Measurements from ENCODE around the gene GATAD2B.
"Not testable (repeated sequence)": the region's sequence is repeated elsewhere in the genome, so short reads cannot be mapped to it uniquely, and the experiment has no call there.

The GATAD2B gene

DNA sequence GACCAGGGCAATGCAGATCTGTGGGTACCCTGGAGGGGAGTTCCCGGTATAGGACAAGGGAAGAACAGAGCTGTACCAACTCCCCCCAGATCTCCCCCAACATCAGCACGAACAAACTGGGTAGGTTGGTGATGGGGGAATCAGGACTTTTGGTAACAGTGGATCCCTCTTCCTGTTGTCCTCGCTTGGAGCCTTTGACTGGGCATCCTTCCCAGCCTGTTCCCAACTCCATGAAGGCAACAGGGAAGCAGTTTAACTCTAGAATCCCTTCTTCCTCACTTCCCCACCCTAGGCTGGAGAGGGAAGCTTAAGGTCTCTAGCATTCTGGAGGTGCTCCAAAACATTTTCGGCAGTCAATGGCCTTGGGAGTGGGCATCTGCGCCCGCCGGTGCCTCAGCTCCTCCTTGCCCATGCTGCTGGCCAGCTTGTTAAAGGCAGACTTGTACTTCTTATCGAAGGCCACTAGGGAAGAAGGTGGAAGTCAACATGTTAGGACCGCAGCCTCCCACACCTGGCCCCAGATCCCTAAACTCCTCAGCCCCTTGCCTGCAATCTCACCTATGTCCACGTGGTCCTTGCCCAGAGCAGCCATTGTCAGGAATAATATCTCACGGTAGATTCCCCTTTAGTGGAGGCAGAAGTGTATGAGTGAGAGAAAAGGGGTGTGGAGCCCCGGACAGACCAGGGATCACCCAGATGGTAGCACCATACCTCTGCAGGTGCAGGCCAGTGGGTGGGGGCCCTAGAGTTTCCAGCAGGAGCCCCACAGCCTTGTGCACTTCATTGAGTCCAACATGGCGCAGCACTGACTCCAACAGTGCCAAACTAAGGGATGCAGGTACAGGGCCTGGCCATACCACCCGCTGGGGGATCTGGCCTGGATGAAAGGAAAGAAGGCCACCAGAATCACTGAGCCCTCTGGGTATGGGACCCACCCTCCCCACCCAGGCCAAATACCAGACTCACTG is 7.5 kb upstream of the GATAD2B start:
- DNase-seq (ENCODE audit: low spot score): no peak

GRCh38 chr1:153929426-153929825 is 6.7 kb upstream of the GATAD2B start:
- no peak for DNase-seq (ENCODE audit: low spot score)

- DNase-seq (ENCODE audit: low spot score): no peak
Observed at GRCh38 chr1:153928791-153929341, 6.1 kb upstream of the GATAD2B start.

DNA sequence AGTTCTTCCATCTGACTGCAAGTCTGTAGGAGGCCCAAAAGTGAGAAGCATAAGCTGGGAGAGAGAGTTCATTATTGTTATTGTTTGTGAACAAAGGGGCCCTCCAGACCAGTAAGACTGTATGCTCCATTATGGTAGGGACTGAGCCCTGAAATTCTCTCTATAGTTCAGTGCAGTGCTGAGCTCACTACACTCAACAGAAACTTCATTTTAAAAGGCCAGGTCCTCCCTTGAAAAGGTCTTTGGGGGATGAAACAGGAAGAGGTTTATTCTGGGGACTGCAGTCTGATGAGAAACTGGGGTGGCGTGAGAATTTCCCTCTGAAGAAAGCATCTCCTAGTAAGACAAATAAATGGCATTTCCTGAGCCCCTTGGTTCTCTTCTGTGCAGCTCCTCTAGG is 5.5 kb upstream of the GATAD2B start:
- no peak for DNase-seq (ENCODE audit: low spot score)

- DNase-seq (ENCODE audit: low spot score): no peak
Observed at GRCh38 chr1:153926405-153926804, 3.6 kb upstream of the GATAD2B start.

DNA sequence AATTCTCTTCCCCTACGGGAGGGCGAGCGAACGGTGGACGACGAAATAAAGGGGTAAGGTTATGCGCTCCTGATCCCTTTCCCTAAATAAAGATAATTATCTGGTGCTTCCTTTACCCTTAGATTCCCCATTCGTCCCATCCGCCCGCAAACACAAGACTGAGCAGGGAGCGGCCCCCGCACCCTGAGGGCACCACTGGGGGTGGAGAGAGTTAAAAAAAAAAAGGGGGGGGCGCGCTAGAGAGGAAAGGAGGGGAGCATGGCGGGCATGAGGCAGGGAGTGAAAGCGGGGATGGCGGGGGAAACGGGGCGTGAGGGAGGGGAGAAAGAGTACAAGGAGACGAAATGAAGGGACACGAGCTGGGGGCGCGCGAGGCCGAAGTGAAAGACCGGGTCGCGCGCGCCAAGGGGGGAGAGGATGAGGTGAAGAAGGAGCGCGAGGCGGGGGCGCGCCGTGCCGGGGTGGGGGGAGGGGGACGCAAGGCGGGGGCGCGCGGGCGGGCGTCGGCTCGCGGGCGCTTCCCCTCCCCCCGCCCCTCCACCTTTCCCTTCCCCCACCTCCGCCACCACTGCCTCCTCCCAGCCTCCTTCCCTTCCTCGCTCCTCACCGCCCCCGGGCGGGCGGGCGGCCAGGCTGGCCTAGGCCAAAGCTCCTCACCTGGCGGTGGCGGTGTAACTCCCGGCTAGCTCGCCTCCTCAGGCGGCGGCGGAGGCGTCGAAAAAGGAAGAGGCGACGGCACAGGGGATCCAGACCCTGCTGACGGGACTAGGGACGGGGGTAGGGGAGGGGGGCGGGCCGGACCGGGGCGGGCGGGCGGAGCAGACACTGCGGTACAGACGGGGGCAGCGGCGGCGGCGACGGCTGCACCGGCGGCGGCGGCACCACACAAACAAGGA is 448 bp downstream of the GATAD2B start:
- no peak for DNase-seq (ENCODE audit: low spot score)

DNA sequence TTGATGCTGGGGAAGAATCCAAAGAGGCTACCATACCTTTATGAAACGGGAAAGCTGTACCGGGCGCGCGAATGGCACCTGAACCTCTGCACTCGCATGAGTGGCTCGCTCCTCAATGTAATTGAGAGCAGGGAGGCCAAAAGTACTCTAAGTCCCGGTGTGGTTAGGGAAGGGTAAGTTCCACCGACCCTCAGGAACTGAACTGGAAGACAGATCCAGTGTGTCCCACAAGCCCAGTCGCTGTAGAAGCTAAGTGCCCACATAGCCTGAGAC is 1.0 kb downstream of the GATAD2B start:
- no peak for DNase-seq (ENCODE audit: low spot score)

DNA sequence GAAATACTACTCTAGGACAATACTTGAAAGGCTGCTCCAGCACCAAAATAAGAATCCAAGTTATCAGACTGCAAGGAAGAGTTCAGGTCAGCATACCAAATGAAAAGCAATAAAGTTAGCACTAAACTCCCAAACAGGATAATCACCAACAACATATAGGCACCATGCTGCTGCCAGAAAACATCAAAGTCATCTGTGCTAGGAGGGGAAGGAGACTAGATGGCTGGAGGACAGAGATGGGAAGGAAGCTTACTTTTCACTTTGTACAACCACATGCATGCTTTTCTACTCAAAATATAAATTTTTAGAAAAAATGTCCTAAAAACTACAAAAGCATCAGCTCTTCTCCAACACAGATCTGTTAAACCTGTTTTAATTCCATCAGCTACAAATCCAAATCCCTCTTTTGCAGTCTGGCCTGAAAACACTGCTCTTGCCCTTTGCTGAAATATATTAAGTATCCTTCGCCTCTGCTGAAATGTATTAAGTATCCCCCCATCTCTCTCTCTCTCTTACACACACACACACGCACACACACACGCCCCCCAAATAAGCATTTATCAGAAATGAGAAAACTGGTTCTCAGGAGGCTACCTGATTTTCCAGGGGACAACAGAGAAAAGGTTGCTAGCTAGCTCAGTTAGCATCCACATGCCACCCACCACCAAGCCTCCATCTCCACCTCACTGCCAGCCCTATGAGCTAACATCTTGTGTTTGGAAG is 1.5 kb downstream of the GATAD2B start:
- no peak for DNase-seq (ENCODE audit: low spot score)

DNA sequence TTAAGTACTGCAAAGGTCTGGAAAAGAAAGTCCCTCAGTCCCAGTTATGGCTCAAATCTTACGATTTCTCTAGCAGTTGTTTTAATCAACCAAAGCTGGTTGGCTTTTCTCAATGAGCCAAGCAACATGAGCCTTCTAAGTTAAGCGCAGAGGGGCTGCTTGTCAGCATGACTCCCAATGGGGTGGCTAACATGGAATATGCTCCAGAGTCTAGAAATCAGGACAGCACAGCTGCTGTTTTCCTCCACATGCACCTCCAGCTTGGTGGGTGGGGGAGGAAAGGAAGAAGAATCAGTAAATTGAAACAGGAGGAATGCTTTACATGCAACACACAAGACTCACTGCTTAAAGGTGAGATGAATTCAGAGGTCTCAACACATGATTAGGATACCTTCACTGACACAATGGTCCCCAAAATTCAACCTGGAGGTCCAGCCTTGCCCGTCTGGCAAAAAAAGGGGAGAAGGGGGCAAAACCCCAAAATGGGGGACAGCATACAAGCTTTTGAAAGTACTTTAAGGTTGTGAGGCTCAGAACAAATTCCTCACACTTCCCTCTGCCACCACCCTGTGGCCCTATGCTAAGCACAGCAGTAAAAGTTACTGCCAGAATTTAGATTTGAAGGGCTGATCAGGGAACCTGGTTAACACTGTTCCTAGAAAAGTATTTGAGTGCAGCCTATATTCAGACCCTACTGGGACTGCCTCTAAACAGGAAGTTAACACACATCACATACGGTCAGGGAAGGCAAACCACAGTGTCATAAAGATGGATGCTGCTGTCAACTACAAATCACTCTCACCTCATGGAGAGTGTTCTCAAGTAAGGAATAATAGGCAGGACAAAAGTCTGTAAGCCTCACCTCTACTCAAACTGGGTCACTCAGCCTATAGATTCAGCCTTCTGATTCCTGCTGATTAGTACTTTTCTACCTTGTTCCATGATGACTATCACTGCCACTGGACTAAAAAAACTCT is 2.6 kb downstream of the GATAD2B start:
- no peak for DNase-seq (ENCODE audit: low spot score)

DNA sequence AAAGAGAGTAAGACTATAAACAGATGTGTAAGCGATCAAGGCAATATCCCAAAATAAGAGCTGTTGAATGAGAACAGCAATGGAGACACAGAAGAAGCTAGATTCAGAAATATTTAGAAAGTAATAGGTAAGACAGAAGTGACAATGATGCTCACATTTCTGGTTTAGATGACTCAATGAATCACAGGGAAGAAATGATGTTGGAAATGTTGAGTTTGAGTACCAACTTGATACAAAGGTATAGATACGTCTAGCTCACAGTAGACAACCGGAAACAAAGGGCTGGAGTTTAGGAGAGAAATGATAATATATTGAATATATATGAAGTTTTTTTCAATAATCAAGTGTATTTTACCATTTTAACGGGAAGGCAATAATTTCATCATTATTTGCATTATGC is 6.5 kb downstream of the GATAD2B start:
- DNase-seq (ENCODE audit: low spot score): no peak

DNA sequence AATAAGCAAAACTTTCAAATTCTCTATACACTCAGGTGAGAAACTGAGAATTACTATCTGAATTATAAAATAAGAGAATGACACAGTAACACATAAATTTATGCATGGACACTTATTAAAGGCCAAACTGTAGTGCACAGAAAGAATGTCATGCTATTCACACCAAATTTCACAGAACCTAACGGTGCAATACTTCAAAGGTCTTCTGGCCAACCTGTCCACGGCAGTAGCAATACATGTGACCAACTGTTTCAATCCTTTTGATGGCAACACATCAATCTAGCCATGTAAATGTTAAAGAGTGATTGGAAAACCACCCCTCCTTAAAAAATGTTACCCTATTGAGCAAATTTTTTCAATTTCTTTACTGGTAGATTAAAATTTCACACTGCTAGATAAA is 10.4 kb downstream of the GATAD2B start:
- DNase-seq (ENCODE audit: low spot score): no peak

GRCh38 chr1:153910560-153910959 is 12.2 kb downstream of the GATAD2B start:
- DNase-seq (ENCODE audit: low spot score): not testable (repeated sequence)

DNA sequence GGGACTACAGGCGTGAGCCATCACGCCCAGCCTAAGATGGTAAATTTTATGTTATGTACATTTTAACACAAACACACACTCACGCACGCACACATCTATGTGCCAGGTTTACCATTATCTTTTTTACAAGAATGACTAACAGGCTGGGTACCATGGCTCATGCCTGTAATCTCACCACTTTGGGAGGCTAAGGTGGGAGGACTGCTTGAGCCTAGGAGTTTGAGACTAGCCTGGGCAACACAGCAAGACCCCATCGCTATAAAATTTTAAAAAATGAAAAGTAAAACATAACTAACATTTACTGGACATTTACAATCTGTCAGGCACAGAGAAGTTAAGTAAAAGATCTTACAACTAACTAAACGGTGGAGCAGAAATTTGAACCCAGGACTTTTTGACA is 14.7 kb downstream of the GATAD2B start:
- DNase-seq (ENCODE audit: low spot score): no peak

- no peak for DNase-seq (ENCODE audit: low spot score)
Observed at GRCh38 chr1:153907134-153907533, 15.6 kb downstream of the GATAD2B start.

DNA sequence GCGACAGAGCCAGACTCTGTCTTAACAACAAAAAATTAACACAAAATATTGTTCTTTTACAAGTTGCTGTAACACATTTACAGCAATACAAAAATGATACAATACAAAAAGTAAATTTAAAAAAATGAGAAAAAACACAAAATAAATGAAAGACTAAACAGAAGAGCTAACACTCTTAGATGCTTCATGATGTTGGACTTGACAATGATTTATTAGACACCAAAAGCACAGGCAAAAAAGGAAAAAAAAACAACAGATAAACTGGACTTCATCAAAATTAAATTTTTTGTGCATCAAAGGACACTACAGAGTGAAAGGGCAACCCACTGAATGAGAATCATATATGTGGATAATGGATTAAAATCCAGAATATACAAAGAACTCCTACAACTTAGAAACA is 16.4 kb downstream of the GATAD2B start:
- no peak for DNase-seq (ENCODE audit: low spot score)

- DNase-seq (ENCODE audit: low spot score): not testable (repeated sequence)
Observed at GRCh38 chr1:153905908-153906307, 16.9 kb downstream of the GATAD2B start.

DNA sequence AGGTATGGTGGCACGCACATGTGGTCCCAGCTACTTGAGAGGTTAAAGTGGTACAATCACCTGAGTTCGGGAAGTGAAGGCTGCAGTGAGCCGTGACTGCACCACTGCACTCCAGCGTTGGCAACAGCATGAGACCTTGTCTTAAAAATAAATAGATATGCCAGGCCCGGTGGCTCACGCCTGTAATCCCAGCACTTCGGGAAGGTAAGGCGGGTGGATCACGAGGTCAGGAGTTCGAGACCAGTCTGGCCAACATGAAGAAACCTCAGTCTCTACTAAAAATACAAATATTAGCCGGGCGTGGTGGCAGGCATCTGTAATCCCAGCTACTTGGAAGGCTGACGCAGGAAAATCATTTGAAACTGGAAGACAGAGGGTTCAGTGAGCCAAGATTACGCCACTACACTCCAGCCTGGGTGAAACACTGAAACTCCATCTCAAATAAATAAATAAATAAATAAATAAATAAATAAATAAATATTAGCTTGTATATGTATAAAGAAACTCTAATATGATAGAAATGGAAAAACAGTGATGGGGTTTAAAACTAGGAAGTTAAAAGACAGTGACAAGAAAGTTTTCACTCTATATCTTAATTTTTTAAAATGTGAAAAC is 18.8 kb downstream of the GATAD2B start:
- DNase-seq (ENCODE audit: low spot score): no peak

DNA sequence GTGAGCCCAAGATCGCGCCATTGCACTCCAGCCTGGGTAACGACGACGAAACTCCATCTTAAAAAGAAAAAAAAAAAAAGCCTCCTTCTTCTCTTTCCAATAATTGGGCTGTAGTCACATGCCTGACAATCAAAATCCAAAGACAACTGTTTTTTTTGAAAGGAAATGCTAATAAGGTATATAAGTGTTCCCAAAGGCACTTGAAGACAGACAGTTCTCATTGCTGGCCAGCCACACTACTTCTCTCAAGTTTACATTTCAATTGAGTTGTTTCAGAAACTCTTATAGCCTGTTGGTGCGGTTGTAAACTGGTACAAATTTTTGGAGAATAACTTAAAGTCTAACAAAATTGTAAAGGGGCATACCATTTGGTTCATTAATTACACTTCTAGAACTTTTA is 23.3 kb downstream of the GATAD2B start:
- no peak for DNase-seq (ENCODE audit: low spot score)

DNA sequence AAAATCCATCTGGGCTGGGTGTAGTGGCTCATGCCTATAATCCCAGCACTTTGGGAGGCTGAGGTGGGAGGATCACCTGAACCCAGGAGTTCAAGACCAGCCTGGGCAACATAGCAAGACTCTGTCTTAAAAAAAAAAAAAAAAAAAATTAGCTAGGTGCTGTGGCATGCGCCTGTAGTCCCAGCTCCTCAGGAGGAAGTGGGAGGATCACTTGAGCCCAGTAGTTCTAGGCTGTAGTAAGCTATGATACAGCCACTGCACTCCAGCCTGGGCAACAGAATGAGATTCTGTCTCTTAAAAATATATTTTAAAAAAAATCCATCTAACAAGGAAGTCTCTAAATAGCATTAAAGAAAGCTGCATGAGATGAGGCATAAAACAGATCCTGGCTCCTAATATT is 26.9 kb downstream of the GATAD2B start:
- not testable (repeated sequence) for DNase-seq (ENCODE audit: low spot score)

DNA sequence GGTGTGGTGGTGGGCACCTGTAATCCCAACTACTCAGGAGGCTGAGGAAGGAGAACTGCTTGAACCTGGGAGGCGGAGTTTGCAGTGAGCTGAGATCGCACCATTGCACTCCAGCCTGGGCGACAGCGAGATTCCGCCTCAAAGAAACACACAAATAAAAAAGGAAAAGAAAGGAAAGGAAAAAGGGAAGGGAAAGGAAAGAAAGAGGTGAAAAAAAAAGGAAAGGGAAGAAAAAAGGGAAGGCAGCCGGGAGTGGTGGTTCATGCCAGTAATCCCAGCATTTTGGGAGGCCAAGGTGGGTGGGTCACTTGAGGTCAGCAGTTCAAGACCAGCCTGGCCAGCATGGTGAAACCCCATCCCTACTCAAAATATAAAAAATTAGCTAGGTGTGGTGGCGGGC is 31.7 kb downstream of the GATAD2B start:
- not testable (repeated sequence) for DNase-seq (ENCODE audit: low spot score)

DNA sequence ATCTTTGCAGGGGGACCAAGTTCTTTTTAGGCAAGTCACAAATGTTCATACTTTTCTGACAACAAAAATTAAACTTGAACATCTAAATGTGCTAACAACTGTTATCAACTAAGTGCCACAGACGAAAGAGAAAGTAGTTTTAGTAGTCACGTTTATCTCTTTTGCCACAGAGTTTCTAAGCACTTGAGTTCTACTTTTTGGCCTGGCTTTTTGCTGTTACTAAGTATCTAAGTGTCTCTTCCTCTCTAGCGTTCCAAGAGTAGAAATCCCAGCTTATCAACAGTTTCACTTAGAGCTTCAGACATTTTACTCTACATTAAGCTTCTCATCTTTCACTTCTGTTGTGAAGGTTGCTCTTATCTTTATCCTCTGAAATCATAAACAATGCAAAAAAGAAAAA is 34.2 kb downstream of the GATAD2B start:
- DNase-seq (ENCODE audit: low spot score): no peak
